Bronchial epithelial cell (primary cell): ENCODE measurements around the gene ASMT. TPM values are rescaled to one million over a fixed set of nuclear protein-coding genes. Genes with fewer than 3 reads are reported as not detected.

Source experiments
- DNase-seq: peaks from one replicate; pipeline ENCODE4 v3.0.0-alpha.2; 2010; ENCODE audit warnings: low read depth
- FAIRE-seq: peaks from 2 replicates; lab custom pipeline; 2011; peaks lifted over from hg19 to GRCh38; lab: Jason Lieb, UNC
- H3K27me3 ChIP-seq: 2 replicates; pipeline ENCODE4 v1.5.1; 2011; ENCODE audit warnings: low read length; ENCODE audit not compliant: control insufficient read depth, insufficient read depth
- H3K36me3 ChIP-seq: 2 replicates; pipeline ENCODE4 v1.5.1; 2011; ENCODE audit warnings: low read length; ENCODE audit not compliant: control insufficient read depth, insufficient read depth
- H3K4me3 ChIP-seq: 2 replicates; pipeline ENCODE4 v1.5.1; 2011; ENCODE audit warnings: mild to moderate bottlenecking, low read depth, low read length, control low read depth
- total RNA-seq: library from RNA; depleted of rRNA; stranded (reverse); fragments of >200 nt; gene quantifications from 2 replicates; pipeline ENCODE4 v1.2.1, GENCODE V29; 2014
- TF ChIP-seq, protein P1 (sequence below): IDR thresholded peaks from 2 replicates; pipeline ENCODE4 v1.5.1; 2011; ENCODE audit warnings: mild to moderate bottlenecking, moderate library complexity, low read length, control low read depth, inconsistent platforms; ENCODE audit not compliant: insufficient read depth, severe bottlenecking

ASMT gene
- total RNA-seq, 1 donor from 2014 or later, result under 0.01 TPM

DNA sequence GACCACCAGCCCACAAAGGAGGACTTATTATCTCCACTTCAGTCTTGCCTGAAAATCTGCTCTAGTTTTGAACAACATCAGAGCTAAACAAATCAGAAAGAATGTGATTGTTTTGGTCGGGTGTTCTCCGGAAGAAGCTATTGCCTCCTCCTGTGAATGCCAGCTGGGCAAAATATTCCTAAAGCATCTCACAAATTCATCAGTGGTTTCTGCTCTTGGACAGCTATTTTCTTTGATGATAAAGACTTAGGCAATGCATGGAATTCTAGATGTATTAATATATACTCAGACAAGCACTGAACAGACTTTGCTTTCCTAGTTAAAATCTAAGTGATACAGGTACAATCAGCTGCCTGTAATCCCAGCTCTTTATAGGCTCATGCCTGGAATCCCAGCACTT is 71.8 kb downstream of the ASMT start:
- Histone ChIP-seq H3K27me3 (no peaks in the 10 kb centered on the region), H3K4me3 (no peak overlapping the region), H3K36me3 (no peaks in the 10 kb centered on the region)
- DNase-seq, result no peak
- FAIRE-seq, result no peak
- TF ChIP-seq, protein P1, sequence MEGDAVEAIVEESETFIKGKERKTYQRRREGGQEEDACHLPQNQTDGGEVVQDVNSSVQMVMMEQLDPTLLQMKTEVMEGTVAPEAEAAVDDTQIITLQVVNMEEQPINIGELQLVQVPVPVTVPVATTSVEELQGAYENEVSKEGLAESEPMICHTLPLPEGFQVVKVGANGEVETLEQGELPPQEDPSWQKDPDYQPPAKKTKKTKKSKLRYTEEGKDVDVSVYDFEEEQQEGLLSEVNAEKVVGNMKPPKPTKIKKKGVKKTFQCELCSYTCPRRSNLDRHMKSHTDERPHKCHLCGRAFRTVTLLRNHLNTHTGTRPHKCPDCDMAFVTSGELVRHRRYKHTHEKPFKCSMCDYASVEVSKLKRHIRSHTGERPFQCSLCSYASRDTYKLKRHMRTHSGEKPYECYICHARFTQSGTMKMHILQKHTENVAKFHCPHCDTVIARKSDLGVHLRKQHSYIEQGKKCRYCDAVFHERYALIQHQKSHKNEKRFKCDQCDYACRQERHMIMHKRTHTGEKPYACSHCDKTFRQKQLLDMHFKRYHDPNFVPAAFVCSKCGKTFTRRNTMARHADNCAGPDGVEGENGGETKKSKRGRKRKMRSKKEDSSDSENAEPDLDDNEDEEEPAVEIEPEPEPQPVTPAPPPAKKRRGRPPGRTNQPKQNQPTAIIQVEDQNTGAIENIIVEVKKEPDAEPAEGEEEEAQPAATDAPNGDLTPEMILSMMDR, result no peak

Other genes with a start within 250 kb of the ASMT start
- 251 and 335 TPM in 2 replicates for gene SLC25A6, start 222.9 kb upstream of the ASMT start, total RNA-seq
- 4.7 and 7.7 TPM in 2 replicates for gene ASMTL, start 162.2 kb upstream of the ASMT start, total RNA-seq
- not detected in 2 replicates for gene P2RY8, start 77.9 kb upstream of the ASMT start, total RNA-seq
- gene AKAP17A, start 23.5 kb upstream of the ASMT start, total RNA-seq, result 22.6 and 27.1 TPM in 2 replicates